ENCODE results near the gene VAV1. TPM values are rescaled to one million over a fixed set of nuclear protein-coding genes. Genes with fewer than 3 reads are reported as not detected.
"Not testable (repeated sequence)": the region's sequence is repeated elsewhere in the genome, so short reads cannot be mapped to it uniquely, and the experiment has no call there.

Gene VAV1
- total RNA-seq, 4 donors from 2014 or later, result 4.0 to 16.2 (median 5.8) TPM

- TF ChIP-seq EP300 (IDR thresholded peaks at IDR 0.05) (no peak), CTCF (IDR thresholded peaks at IDR 0.05) (no peak), POLR2A (IDR thresholded peaks at IDR 0.05) (no peak)
- WGBS, 2 donors, result 79 to 86% methylated on average over 8 to 12 of the region's 12 CpGs
- no peaks in the 10 kb centered on the region for H3K4me1 ChIP-seq
- no peak for DNase-seq (ENCODE audit: low spot score in 2 of 2)
- H3K4me3 ChIP-seq, result no peak overlapping the region
- H3K36me3 ChIP-seq, result peaks cover 0 to 4% (median 0%) of the 10 kb centered on the region in 3 donors
- H3K9me3 ChIP-seq, result peaks cover 0 to 29% (median 0%) of the 10 kb centered on the region in 4 donors
- H3K27me3 ChIP-seq, result no peaks in the 10 kb centered on the region
- no peak overlapping the region for H3K27ac ChIP-seq
Measured at GRCh38 chr19:6825076-6825774, 52.7 kb downstream of the VAV1 start.

- Histone ChIP-seq H3K4me3 (no peak overlapping the region), H3K27me3 (no peaks in the 10 kb centered on the region), H3K36me3 (peaks cover 0 to 4% (median 0%) of the 10 kb centered on the region in 3 donors), H3K9me3 (peaks cover 0 to 17% (median 0%) of the 10 kb centered on the region in 4 donors), H3K27ac (no peak overlapping the region), H3K4me1 (no peaks in the 10 kb centered on the region)
- DNase-seq (ENCODE audit: low spot score in 2 of 2), result no peak
- WGBS, 2 donors, result 84 to 85% methylated on average over 15 of the region's 15 CpGs
- TF ChIP-seq EP300 (IDR thresholded peaks at IDR 0.05), result no peak
- no peak for TF ChIP-seq CTCF (IDR thresholded peaks at IDR 0.05)
- no peak for TF ChIP-seq POLR2A (IDR thresholded peaks at IDR 0.05)
Measured at GRCh38 chr19:6826281-6826920, 53.9 kb downstream of the VAV1 start.

- Histone ChIP-seq H3K27ac (no peak overlapping the region), H3K36me3 (peaks cover 0 to 10% (median 0%) of the 10 kb centered on the region in 3 donors), H3K4me1 (no peaks in the 10 kb centered on the region), H3K9me3 (peaks cover 0 to 8% (median 0%) of the 10 kb centered on the region in 4 donors), H3K27me3 (no peaks in the 10 kb centered on the region), H3K4me3 (no peak overlapping the region)
- no peak for DNase-seq (ENCODE audit: low spot score in 2 of 2)
- TF ChIP-seq POLR2A (IDR thresholded peaks at IDR 0.05), result no peak
- WGBS, 2 donors, result 48 to 56% methylated on average over 14 of the region's 14 CpGs
Measured at GRCh38 chr19:6828306-6828697, 55.8 kb downstream of the VAV1 start.

GRCh38 chr19:6828698-6829633 lies 56.5 kb downstream of the VAV1 start:
- TF ChIP-seq CTCF (IDR thresholded peaks at IDR 0.05) (no peak), POLR2A (IDR thresholded peaks at IDR 0.05) (no peak), EP300 (IDR thresholded peaks at IDR 0.05) (no peak)

GRCh38 chr19:6829829-6830228 lies 57.3 kb downstream of the VAV1 start:
- not testable (repeated sequence) for DNase-seq (ENCODE audit: low spot score in 2 of 2); H3K27me3 ChIP-seq; H3K4me1 ChIP-seq; H3K9me3 ChIP-seq; H3K4me3 ChIP-seq; H3K27ac ChIP-seq
- 90 to 96% methylated on average over 15 of the region's 15 CpGs for WGBS, 2 donors
- peaks cover 0 to 13% (median 0%) of the 10 kb centered on the region in 3 donors for H3K36me3 ChIP-seq

More at GRCh38 chr19:6828698-6829633, 56.5 kb downstream of the VAV1 start:
- H3K27ac ChIP-seq, result no peak overlapping the region
- H3K4me3 ChIP-seq, result no peak overlapping the region
- H3K27me3 ChIP-seq, result no peaks in the 10 kb centered on the region
- peaks cover 0 to 8% (median 0%) of the 10 kb centered on the region in 4 donors for H3K9me3 ChIP-seq
- H3K4me1 ChIP-seq, result no peaks in the 10 kb centered on the region
- WGBS, 2 donors, result 66 to 69% methylated on average over 18 of the region's 18 CpGs
- DNase-seq (ENCODE audit: low spot score in 2 of 2), result no peak
- peaks cover 0 to 13% (median 0%) of the 10 kb centered on the region in 3 donors for H3K36me3 ChIP-seq

GRCh38 chr19:6831084-6831483 lies 58.6 kb downstream of the VAV1 start:
- not testable (repeated sequence) for H3K27ac ChIP-seq; H3K36me3 ChIP-seq; DNase-seq (ENCODE audit: low spot score in 2 of 2); H3K4me3 ChIP-seq; H3K4me1 ChIP-seq; H3K27me3 ChIP-seq
- WGBS, 2 donors, result 62 to 72% methylated on average over 9 of the region's 9 CpGs
- peaks cover 0 to 13% (median 0%) of the 10 kb centered on the region in 4 donors for H3K9me3 ChIP-seq

All from tibial nerve (tissue), 4 donors.